Endothelial cell of umbilical vein (primary cell): ENCODE measurements around the gene TMEM106C. TPM values are rescaled to one million over a fixed set of nuclear protein-coding genes. Genes with fewer than 3 reads are reported as not detected.

ENCODE experiments used
- BruUV-seq: library from RNA; stranded (reverse); fragments of 400-500 nt; replicated peaks from 2 replicates; lab custom pipeline; 2021; lab: Mats Ljungman, UMichigan
- CTCF ChIA-PET: fragments of 300-600, 350-600 bp; sonication (Branson Sonifier 250); formaldehyde crosslinking; loops from one replicate; lab custom pipeline; 2021; ENCODE audit warnings: antibody characterized with exemption, inconsistent platforms; lab: Charles Lee
- POLR2A ChIA-PET: fragments of 300-600, 350-600 bp; sonication (Branson Sonifier 250); formaldehyde crosslinking; loops from one replicate; lab custom pipeline; 2021; ENCODE audit warnings: antibody characterized with exemption, inconsistent platforms; lab: Charles Lee
- DNase-seq: peaks from one replicate; pipeline ENCODE4 v3.0.0-alpha.2; 2011; ENCODE audit warnings: low read depth, low spot score
- FAIRE-seq: peaks from 2 replicates; lab custom pipeline; 2011; peaks lifted over from hg19 to GRCh38; lab: Jason Lieb, UNC
- H2AFZ ChIP-seq: 2 replicates; pipeline ENCODE4 v1.6.0; 2012; ENCODE audit warnings: low read depth, low read length, control low read depth, inconsistent platforms
- H3K27ac ChIP-seq: 2 replicates; pipeline ENCODE4 v1.5.1; 2011; ENCODE audit warnings: low read depth, mild to moderate bottlenecking, control low read depth, low read length, moderate library complexity; ENCODE audit not compliant: insufficient read depth
- H3K27me3 ChIP-seq, 2 experiments: 2 replicates each; pipeline versions ENCODE4 v1.6.0 to v1.6.1; 2011; ENCODE audit warnings: low read length in 2 of 2, mixed read lengths in 1 of 2; ENCODE audit not compliant: control insufficient read depth in 2 of 2, insufficient read depth in 2 of 2
- H3K36me3 ChIP-seq, 2 experiments: 2 replicates in 1 of 2; 3 replicates in 1 of 2; pipeline ENCODE4 v1.5.1; 2011; ENCODE audit warnings: low read length in 2 of 2, mild to moderate bottlenecking in 1 of 2, moderate library complexity in 1 of 2; ENCODE audit not compliant: control insufficient read depth in 2 of 2, insufficient read depth in 2 of 2; ENCODE audit errors: extremely low read depth in 1 of 2
- H3K4me1 ChIP-seq: 3 replicates; pipeline ENCODE4 v1.5.1; 2011; ENCODE audit warnings: mild to moderate bottlenecking, low read length; ENCODE audit not compliant: control insufficient read depth, insufficient read depth; ENCODE audit errors: extremely low read depth
- H3K4me2 ChIP-seq: 2 replicates; pipeline ENCODE4 v1.6.1; 2011; ENCODE audit warnings: low read length, control low read depth, mixed read lengths; ENCODE audit not compliant: insufficient read depth
- H3K4me3 ChIP-seq, 3 experiments: fragments of 200-600 bp in 1 of 3; sonication (generic), shearing (Covaris generic) in 1 of 3; replicated peaks in 1 of 3; 2 replicates each; pipeline ENCODE4 v1.5.1; 2011 to 2016; ENCODE audit warnings: control low read depth in 3 of 3, low read length in 3 of 3, mild to moderate bottlenecking in 2 of 3, inconsistent platforms in 1 of 3, low read depth in 1 of 3, moderate library complexity in 1 of 3; ENCODE audit not compliant: insufficient read depth in 1 of 3
- H3K79me2 ChIP-seq: 2 replicates; pipeline ENCODE4 v1.6.0; 2012; ENCODE audit warnings: low read length, inconsistent platforms; ENCODE audit not compliant: control insufficient read depth, insufficient read depth
- H3K9ac ChIP-seq: replicated peaks from 2 replicates; pipeline ENCODE3; 2011; ENCODE audit warnings: low read length, control low read depth; ENCODE audit not compliant: insufficient read depth; ENCODE audit errors: extremely low read depth
- H3K9me1 ChIP-seq: replicated peaks from 3 replicates; pipeline ENCODE4 v1.6.0; 2011; ENCODE audit warnings: mild to moderate bottlenecking, low read length; ENCODE audit not compliant: control insufficient read depth, insufficient read depth; ENCODE audit errors: extremely low read depth
- H3K9me3 ChIP-seq: replicated peaks from 2 replicates; pipeline ENCODE4 v1.5.1; 2012; ENCODE audit warnings: low read length, inconsistent platforms; ENCODE audit not compliant: control insufficient read depth, insufficient read depth
- H4K20me1 ChIP-seq: replicated peaks from 2 replicates; pipeline ENCODE3; 2011; ENCODE audit warnings: mild to moderate bottlenecking, low read length; ENCODE audit not compliant: control insufficient read depth, insufficient read depth; ENCODE audit errors: extremely low read depth
- EZH2 ChIP-seq: IDR thresholded peaks from 2 replicates; pipeline ENCODE4 v1.6.1; 2012; ENCODE audit warnings: borderline replicate concordance, low read depth, mild to moderate bottlenecking, moderate library complexity, low read length, inconsistent platforms; ENCODE audit not compliant: severe bottlenecking
- FOS ChIP-seq: IDR thresholded peaks from 2 replicates; pipeline ENCODE4 v1.6.1; 2011; ENCODE audit warnings: mild to moderate bottlenecking, low read length, moderate library complexity, borderline replicate concordance; ENCODE audit not compliant: insufficient read depth
- GATA2 ChIP-seq: IDR thresholded peaks from 2 replicates; pipeline ENCODE4 v1.7.0; 2011; ENCODE audit warnings: low read depth, mild to moderate bottlenecking, moderate library complexity, mixed read lengths, low read length; ENCODE audit not compliant: insufficient read length, insufficient read depth
- JUN ChIP-seq: IDR thresholded peaks from 2 replicates; pipeline ENCODE4 v1.6.1; 2011; ENCODE audit warnings: borderline replicate concordance, low read depth; ENCODE audit not compliant: insufficient read length, insufficient read depth
- MAX ChIP-seq: IDR thresholded peaks from 2 replicates; pipeline ENCODE4 v1.6.1; 2011; ENCODE audit not compliant: insufficient read depth, insufficient read length
- MYC ChIP-seq: IDR thresholded peaks from one replicate; pipeline ENCODE4 v1.6.1; 2011; ENCODE audit warnings: mild to moderate bottlenecking, low read depth, low read length
- POLR2A ChIP-seq: IDR thresholded peaks from 2 replicates; pipeline ENCODE4 v1.6.1; 2012; ENCODE audit warnings: low read depth, mild to moderate bottlenecking, control low read depth, low read length
- POLR2AphosphoS5 ChIP-seq: IDR thresholded peaks from 2 replicates; pipeline ENCODE4 v1.6.1; 2012; ENCODE audit warnings: low read depth, mild to moderate bottlenecking, control low read depth, low read length, moderate library complexity; ENCODE audit not compliant: insufficient read depth
- dilution Hi-C: fragments of 300-500 bp; cut with MboI; formaldehyde crosslinking; loops from one replicate; pipeline ENCODE4 v1.15.0; 2019; ENCODE audit warnings: low sequenced_read_pairs; ENCODE audit not compliant: extremely low pct_ligation_motif_present
- intact Hi-C: fragments of 100-400 bp; cut with micrococcal nuclease; formaldehyde crosslinking; loops from one replicate; pipeline ENCODE4 v1.10.0; 2022
- polyA plus RNA-seq, 4 experiments: library from polyadenylated mRNA; depleted of rRNA in 3 of 4; stranded (reverse) in 3 of 4; unstranded in 1 of 4; fragments of >200 nt; gene quantifications; 2 replicates each; pipeline versions ENCODE4 v1.2.1 to v1.2.3, GENCODE V29; 2011 to 2012; ENCODE audit warnings: missing spikeins in 1 of 4
- total RNA-seq: library from RNA; stranded (reverse); gene quantifications from 2 replicates; pipeline ENCODE4 v1.2.3, GENCODE V29; 2021
- TF ChIP-seq, protein P1 (sequence below), 2 donors: IDR thresholded peaks; 1 replicate in 1 of 2; 2 replicates in 1 of 2; pipeline ENCODE4 v1.5.1; 2011; ENCODE audit warnings: low read length in 2 of 2, mild to moderate bottlenecking in 2 of 2, moderate library complexity in 2 of 2, control low read depth in 1 of 2, inconsistent platforms in 1 of 2, low read depth in 1 of 2; ENCODE audit not compliant: insufficient read depth in 1 of 2; ENCODE audit errors: extremely low read depth in 1 of 2

The TMEM106C gene
- total and polyA plus RNA-seq, 2 donors (not counting 3 experiments of a cell fraction or from before 2014, with no cell fraction given): 84.4 to 148 TPM

- dilution Hi-C loops: no loop called here
- Histone ChIP-seq H4K20me1 (no peaks in the 10 kb centered on the region), H3K4me3 (no peak overlapping the region), H2AFZ (no peak overlapping the region), H3K9me1 (no peaks in the 10 kb centered on the region), H3K27me3 (no peaks in the 10 kb centered on the region), H3K27ac (no peak overlapping the region), H3K36me3 (peaks cover 0 to 2% of the 10 kb centered on the region in 2 experiments), H3K79me2 (no peaks in the 10 kb centered on the region), H3K4me2 (no peak overlapping the region), H3K9me3 (no peaks in the 10 kb centered on the region), H3K9ac (no peak overlapping the region), H3K4me1 (no peaks in the 10 kb centered on the region)
- TF ChIP-seq POLR2A (no peak), GATA2 (no peak), POLR2AphosphoS5 (no peak), EZH2 (no peak), JUN (no peak), MAX (no peak), FOS (no peak), MYC (no peak)
- TF ChIP-seq, protein P1, sequence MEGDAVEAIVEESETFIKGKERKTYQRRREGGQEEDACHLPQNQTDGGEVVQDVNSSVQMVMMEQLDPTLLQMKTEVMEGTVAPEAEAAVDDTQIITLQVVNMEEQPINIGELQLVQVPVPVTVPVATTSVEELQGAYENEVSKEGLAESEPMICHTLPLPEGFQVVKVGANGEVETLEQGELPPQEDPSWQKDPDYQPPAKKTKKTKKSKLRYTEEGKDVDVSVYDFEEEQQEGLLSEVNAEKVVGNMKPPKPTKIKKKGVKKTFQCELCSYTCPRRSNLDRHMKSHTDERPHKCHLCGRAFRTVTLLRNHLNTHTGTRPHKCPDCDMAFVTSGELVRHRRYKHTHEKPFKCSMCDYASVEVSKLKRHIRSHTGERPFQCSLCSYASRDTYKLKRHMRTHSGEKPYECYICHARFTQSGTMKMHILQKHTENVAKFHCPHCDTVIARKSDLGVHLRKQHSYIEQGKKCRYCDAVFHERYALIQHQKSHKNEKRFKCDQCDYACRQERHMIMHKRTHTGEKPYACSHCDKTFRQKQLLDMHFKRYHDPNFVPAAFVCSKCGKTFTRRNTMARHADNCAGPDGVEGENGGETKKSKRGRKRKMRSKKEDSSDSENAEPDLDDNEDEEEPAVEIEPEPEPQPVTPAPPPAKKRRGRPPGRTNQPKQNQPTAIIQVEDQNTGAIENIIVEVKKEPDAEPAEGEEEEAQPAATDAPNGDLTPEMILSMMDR (IDR thresholded peaks at IDR 0.05; ENCODE audit: extremely low read depth in 1 of 2, insufficient read depth in 1 of 2, low read depth in 1 of 2, low read length in 2 of 2): no peak
- no peak for FAIRE-seq
- ChIA-PET POLR2A (no interaction called here), CTCF (interaction anchor here (0.7 to 1.2 kb wide), 2 partner anchors 10 to 20 kb away, joined by 4 read pairs; no protein-coding TSS in a partner anchor)
- BruUV-seq: no TSS peak
- no peak for DNase-seq
- intact Hi-C loops: loop anchor here (10.0 kb wide), 1 partner anchor 645 kb away; no protein-coding TSS in a partner anchor
These were observed 6.4 kb downstream of the TMEM106C start for GRCh38 chr12:47969845-47970244.
